Gastroesophageal sphincter (tissue), 4 donors: ENCODE data around the gene APOL4. TPM values are rescaled to one million over a fixed set of nuclear protein-coding genes. Genes with fewer than 3 reads are reported as not detected.
"Not testable (repeated sequence)": the region's sequence is repeated elsewhere in the genome, so short reads cannot be mapped to it uniquely, and the experiment has no call there.

Experiments
- ATAC-seq: fragments of 150-250 bp; one replicate; pipeline ENCODE4 v1.9.1; 2016; ENCODE audit warnings: mild to moderate bottlenecking, moderate library complexity
- H3K27ac ChIP-seq, 4 donors: fragments of 200-600 bp; sonication (generic) in 3 of 4; 1 replicate in 3 of 4; 2 replicates in 1 of 4; pipeline ENCODE4 v1.5.1; 2016 to 2019
- H3K27me3 ChIP-seq: fragments of 200-600 bp; sonication (generic); one replicate; pipeline ENCODE4 v1.5.1; 2019
- H3K36me3 ChIP-seq, 2 donors: fragments of 200-600 bp; sonication (generic); one replicate each; pipeline ENCODE4 v1.5.1; 2019; ENCODE audit warnings: control low read depth in 1 of 2
- H3K4me1 ChIP-seq, 3 donors: fragments of 200-600 bp; sonication (generic); 1 replicate in 2 of 3; 2 replicates in 1 of 3; pipeline ENCODE4 v1.5.1; 2016 to 2019; ENCODE audit warnings: control low read depth in 2 of 3
- H3K4me3 ChIP-seq, 2 donors: fragments of 200-600 bp; sonication (generic); one replicate each; pipeline ENCODE4 v1.5.1; 2019; ENCODE audit warnings: mild to moderate bottlenecking in 1 of 2, moderate library complexity in 1 of 2
- H3K9me3 ChIP-seq, 3 donors: fragments of 200-600 bp; sonication (generic); one replicate each; pipeline ENCODE4 v1.5.1; 2017 to 2019; ENCODE audit warnings: control low read depth in 2 of 3
- CTCF ChIP-seq, 4 experiments: fragments of 200-600 bp in 2 of 4; fragments of 450-650 bp in 2 of 4; sonication (generic) in 1 of 4; IDR thresholded peaks; one replicate each; pipeline ENCODE4 v1.5.1; 2017 to 2019; ENCODE audit warnings: antibody characterized with exemption in 4 of 4, mild to moderate bottlenecking in 2 of 4, moderate library complexity in 2 of 4
- EP300 ChIP-seq: sonication (generic); formaldehyde crosslinking; IDR thresholded peaks from one replicate; pipeline ENCODE4 v1.6.1; 2017; ENCODE audit warnings: antibody characterized with exemption, mild to moderate bottlenecking
- POLR2A ChIP-seq, 2 donors: fragments of 450-650 bp; IDR thresholded peaks; one replicate each; pipeline ENCODE4 v1.6.1; 2017; ENCODE audit warnings: antibody characterized with exemption in 2 of 2, mild to moderate bottlenecking in 2 of 2, moderate library complexity in 1 of 2
- POLR2AphosphoS5 ChIP-seq: sonication (generic); formaldehyde crosslinking; IDR thresholded peaks from one replicate; pipeline ENCODE4 v1.6.1; 2017; ENCODE audit warnings: antibody characterized with exemption
- WGBS, 2 donors: methylation state at CpG; one replicate each; pipeline ENCODE4 v1.1.5; 2018; ENCODE audit warnings: low coverage in 1 of 2; 5-methylcytosine and 5-hydroxymethylcytosine counted together
- total RNA-seq, 4 donors: library from RNA; depleted of rRNA; stranded (reverse); fragments of >200 nt; gene quantifications; one replicate each; pipeline ENCODE4 v1.1.0, GENCODE V29; 2016

The APOL4 gene
- total RNA-seq, 4 donors from 2014 or later = 1.1 to 18.8 (median 5.4) TPM

- H3K36me3 ChIP-seq = no peaks in the 10 kb centered on the region
- H3K4me1 ChIP-seq = peaks cover 0 to 15% (median 0%) of the 10 kb centered on the region in 3 donors
- no peak for ATAC-seq
- H3K27me3 ChIP-seq = no peaks in the 10 kb centered on the region
- WGBS, 2 donors = 66 to 76% methylated on average over 4 to 6 of the region's 6 CpGs
- TF ChIP-seq POLR2A (IDR thresholded peaks at IDR 0.05) (no peak), EP300 (no peak), POLR2AphosphoS5 (no peak), CTCF (IDR thresholded peaks at IDR 0.05) (no peak)
- H3K9me3 ChIP-seq = no peaks in the 10 kb centered on the region
- H3K27ac ChIP-seq = no peak overlapping the region
- no peak overlapping the region for H3K4me3 ChIP-seq
Measured at GRCh38 chr22:36204632-36205015, 3.0 kb upstream of the APOL4 start.

GRCh38 chr22:36204001-36204631 is 2.5 kb upstream of the APOL4 start:
- no peak overlapping the region for H3K27ac ChIP-seq
- no peaks in the 10 kb centered on the region for H3K27me3 ChIP-seq
- H3K9me3 ChIP-seq = no peaks in the 10 kb centered on the region
- TF ChIP-seq CTCF (IDR thresholded peaks at IDR 0.05) (no peak), POLR2A (IDR thresholded peaks at IDR 0.05) (no peak), POLR2AphosphoS5 (no peak), EP300 (no peak)
- H3K36me3 ChIP-seq = no peaks in the 10 kb centered on the region
- H3K4me3 ChIP-seq = no peak overlapping the region
- ATAC-seq = no peak
- peaks cover 0 to 15% (median 0%) of the 10 kb centered on the region in 3 donors for H3K4me1 ChIP-seq
- WGBS, 2 donors = 76 to 78% methylated on average over 4 to 7 of the region's 8 CpGs

- 84 to 91% methylated on average over 5 to 7 of the region's 7 CpGs for WGBS, 2 donors
- not testable (repeated sequence) for H3K27ac ChIP-seq, H3K36me3 ChIP-seq
Measured at GRCh38 chr22:36203441-36203840, 1.8 kb upstream of the APOL4 start.

GRCh38 chr22:36202906-36203305 is 1.3 kb upstream of the APOL4 start:
- not testable (repeated sequence) for H3K4me3 ChIP-seq, H3K27me3 ChIP-seq, H3K9me3 ChIP-seq, H3K36me3 ChIP-seq, ATAC-seq, H3K27ac ChIP-seq
- 33 to 51% methylated on average over 1 to 8 of the region's 8 CpGs for WGBS, 2 donors
- peaks cover 0 to 17% (median 0%) of the 10 kb centered on the region in 3 donors for H3K4me1 ChIP-seq

More at GRCh38 chr22:36203441-36203840, 1.8 kb upstream of the APOL4 start:
- H3K9me3 ChIP-seq, ATAC-seq, H3K27me3 ChIP-seq, H3K4me3 ChIP-seq: not testable (repeated sequence)
- peaks cover 0 to 15% (median 0%) of the 10 kb centered on the region in 3 donors for H3K4me1 ChIP-seq

- not testable (repeated sequence) for ATAC-seq
- peaks cover 0 to 36% (median 13%) of the 10 kb centered on the region in 3 donors for H3K4me1 ChIP-seq
Measured at GRCh38 chr22:36201025-36201424, 584 bp downstream of the APOL4 start.

GRCh38 chr22:36199001-36199551 is 2.5 kb downstream of the APOL4 start:
- H3K9me3 ChIP-seq = no peaks in the 10 kb centered on the region
- H3K27ac ChIP-seq = peak overlapping the region in 1 of 4 donors; percentile 54
- peaks cover 0 to 49% (median 13%) of the 10 kb centered on the region in 3 donors for H3K4me1 ChIP-seq
- no peaks in the 10 kb centered on the region for H3K27me3 ChIP-seq
- ATAC-seq = no peak
- no peaks in the 10 kb centered on the region for H3K36me3 ChIP-seq
- no CpG with 5 or more reads among the region's 5 CpGs for WGBS, 2 donors
- no peak for TF ChIP-seq POLR2A (IDR thresholded peaks at IDR 0.05)
- no peak for TF ChIP-seq CTCF (IDR thresholded peaks at IDR 0.05)
- no peak for TF ChIP-seq POLR2AphosphoS5
- no peak for TF ChIP-seq EP300
- H3K4me3 ChIP-seq = no peak overlapping the region

More at GRCh38 chr22:36201025-36201424, 584 bp downstream of the APOL4 start:
- H3K36me3 ChIP-seq, H3K27me3 ChIP-seq, H3K9me3 ChIP-seq, H3K27ac ChIP-seq: not testable (repeated sequence)
- H3K4me3 ChIP-seq = peak overlapping the region in 1 of 2 donors; percentile 33
- no CpG with 5 or more reads among the region's 5 CpGs for WGBS, 2 donors
